VCaP (cell line): ENCODE data around the gene CD276.
A peak's percentile ranks its signal among the peaks of the same experiment; 100 is the strongest.

ENCODE experiments used
- H3K27ac ChIP-seq: fragments of 450-650 bp; 2 replicates; pipeline ENCODE4 v1.5.1; 2017
- CTCF ChIP-seq: fragments of 450-650 bp; conservative IDR thresholded peaks from 2 replicates; pipeline ENCODE4 v1.5.1; 2017; ENCODE audit warnings: mild to moderate bottlenecking, moderate library complexity

Gene CD276

GRCh38 chr15:73684581-73685455 lies 635 bp downstream of the CD276 start:
- no peak for TF ChIP-seq CTCF
- peak overlapping the region; percentile 99 for H3K27ac ChIP-seq

- H3K27ac ChIP-seq, result peak overlapping the region; percentile 99
- no peak for TF ChIP-seq CTCF
Observed at GRCh38 chr15:73685981-73686380, 1.8 kb downstream of the CD276 start.

- TF ChIP-seq CTCF, result no peak
- H3K27ac ChIP-seq, result peak overlapping the region; percentile 99; the same call in 1 of the 2 replicates
Observed at GRCh38 chr15:73686781-73687256, 2.6 kb downstream of the CD276 start.

GRCh38 chr15:73687351-73687750 lies 3.2 kb downstream of the CD276 start:
- peak overlapping the region; percentile 99; the same call in 1 of the 2 replicates for H3K27ac ChIP-seq
- TF ChIP-seq CTCF, result no peak

GRCh38 chr15:73688455-73688854 lies 4.3 kb downstream of the CD276 start:
- H3K27ac ChIP-seq, result peak overlapping the region; percentile 99; the same call in 1 of the 2 replicates
- TF ChIP-seq CTCF, result no peak

- no peak for TF ChIP-seq CTCF
Observed at GRCh38 chr15:73691396-73691795, 7.2 kb downstream of the CD276 start.

GRCh38 chr15:73694419-73694818 lies 10.2 kb downstream of the CD276 start:
- H3K27ac ChIP-seq, result peak overlapping the region; percentile 66; the same call in 1 of the 2 replicates
- TF ChIP-seq CTCF, result no peak

More at GRCh38 chr15:73691396-73691795, 7.2 kb downstream of the CD276 start:
- no peak overlapping the region for H3K27ac ChIP-seq
